Renal cortex interstitium (tissue), 11 donors: ENCODE measurements around the gene PRCC. TPM values are rescaled to one million over a fixed set of nuclear protein-coding genes. Genes with fewer than 3 reads are reported as not detected.

Experiments
- DNase-seq, 11 donors: peaks; one replicate each; pipeline ENCODE4 v3.0.0-alpha.2; 2013; ENCODE audit warnings: low read depth in 9 of 11, low spot score in 4 of 11; ENCODE audit errors: extremely low read depth in 1 of 11
- polyA plus RNA-seq, 3 donors: library from polyadenylated mRNA; unstranded; fragments of 120-200 nt; gene quantifications; one replicate each; pipeline ENCODE4 v1.2.1, GENCODE V29; 2013; ENCODE audit not compliant: insufficient read length in 3 of 3

PRCC gene
- polyA plus RNA-seq, 3 donors: 105 to 112 (median 111) TPM

GRCh38 chr1:156806512-156807440 is 39.4 kb downstream of the PRCC start:
- DNase-seq: no peak

- DNase-seq: no peak
These were observed 40.3 kb downstream of the PRCC start for GRCh38 chr1:156807627-156808026.

- no peak for DNase-seq
These were observed 41.1 kb downstream of the PRCC start for GRCh38 chr1:156808186-156809030.

- no peak for DNase-seq
These were observed 41.9 kb downstream of the PRCC start for GRCh38 chr1:156809281-156809680.

GRCh38 chr1:156809711-156810366 is 42.5 kb downstream of the PRCC start:
- DNase-seq: no peak

GRCh38 chr1:156811168-156811567 is 43.8 kb downstream of the PRCC start:
- no peak for DNase-seq

GRCh38 chr1:156812293-156812990 is 45.1 kb downstream of the PRCC start:
- no peak for DNase-seq

GRCh38 chr1:156813298-156813697 is 46.0 kb downstream of the PRCC start:
- DNase-seq: no peak

- peak in 1 of 11 donors; percentile 49 for DNase-seq
These were observed 46.6 kb downstream of the PRCC start for GRCh38 chr1:156813750-156814570.

- no peak for DNase-seq
These were observed 47.4 kb downstream of the PRCC start for GRCh38 chr1:156814571-156815260.

GRCh38 chr1:156815307-156815826 is 48.0 kb downstream of the PRCC start:
- DNase-seq: peak in 10 of 11 donors; percentile 58 to 86 (median 72)

- DNase-seq: no peak
These were observed 48.7 kb downstream of the PRCC start for GRCh38 chr1:156815961-156816422.

GRCh38 chr1:156816561-156817328 is 49.4 kb downstream of the PRCC start, which contains the start of gene SH2D2A:
Gene SH2D2A, minus strand, starts transcription at chr1:156816848. Its CDS starts 140 bp downstream, at chr1:156816708.
- DNase-seq: no peak

GRCh38 chr1:156821801-156822200 is 54.5 kb downstream of the PRCC start:
- DNase-seq: no peak

GRCh38 chr1:156822680-156823079 is 55.3 kb downstream of the PRCC start:
- no peak for DNase-seq

- DNase-seq: no peak
These were observed 56.0 kb downstream of the PRCC start for GRCh38 chr1:156823210-156823790.
